Measurements from ENCODE around the gene PSD2.

PSD2 gene

GRCh38 chr5:139795074-139796001 is at the start of gene PSD2:
Gene PSD2, plus strand, starts transcription at chr5:139795808. Its CDS starts 13,633 bp downstream, at chr5:139809441.
- DNase-seq (ENCODE audit: low read depth), result no peak
- no peak for TF ChIP-seq POLR2A (IDR thresholded peaks at IDR 0.05; ENCODE audit: extremely low read depth, insufficient read length)
- H3K4me3 ChIP-seq (ENCODE audit: low read depth, low read length), result no peak within 1 kb of the TSS

- no peak for TF ChIP-seq CTCF (IDR thresholded peaks at IDR 0.05; ENCODE audit: low read depth, low read length)
- TF ChIP-seq MAX (IDR thresholded peaks at IDR 0.05; ENCODE audit: low read depth, low read length), result no peak
- TF ChIP-seq POLR2A (IDR thresholded peaks at IDR 0.05; ENCODE audit: extremely low read depth, insufficient read length), result no peak
- no peak for TF ChIP-seq MYC (IDR thresholded peaks at IDR 0.05; ENCODE audit: low read depth, low read length)
- peak; percentile 68 for DNase-seq (ENCODE audit: low read depth)
- no peak overlapping the region for H3K4me3 ChIP-seq (ENCODE audit: low read depth, low read length)
These were observed 48.7 kb upstream of the PSD2 start for GRCh38 chr5:139746691-139747582.

GRCh38 chr5:139747583-139748504 is 47.8 kb upstream of the PSD2 start:
- TF ChIP-seq MAX (IDR thresholded peaks at IDR 0.05; ENCODE audit: low read depth, low read length), result peak; percentile 31
- no peak for TF ChIP-seq CTCF (IDR thresholded peaks at IDR 0.05; ENCODE audit: low read depth, low read length)
- H3K4me3 ChIP-seq (ENCODE audit: low read depth, low read length), result no peak overlapping the region
- DNase-seq (ENCODE audit: low read depth), result peak; percentile 42

GRCh38 chr5:139748505-139748826 is 47.1 kb upstream of the PSD2 start:
- TF ChIP-seq POLR2A (IDR thresholded peaks at IDR 0.05; ENCODE audit: extremely low read depth, insufficient read length) (no peak), CTCF (IDR thresholded peaks at IDR 0.05; ENCODE audit: low read depth, low read length) (no peak), MYC (IDR thresholded peaks at IDR 0.05; ENCODE audit: low read depth, low read length) (no peak), MAX (IDR thresholded peaks at IDR 0.05; ENCODE audit: low read depth, low read length) (no peak)
- DNase-seq (ENCODE audit: low read depth), result no peak
- H3K4me3 ChIP-seq (ENCODE audit: low read depth, low read length), result no peak overlapping the region

GRCh38 chr5:139749242-139749641 is 46.4 kb upstream of the PSD2 start:
- DNase-seq (ENCODE audit: low read depth), result no peak
- TF ChIP-seq POLR2A (IDR thresholded peaks at IDR 0.05; ENCODE audit: extremely low read depth, insufficient read length) (no peak), MYC (IDR thresholded peaks at IDR 0.05; ENCODE audit: low read depth, low read length) (no peak), CTCF (IDR thresholded peaks at IDR 0.05; ENCODE audit: low read depth, low read length) (no peak), MAX (IDR thresholded peaks at IDR 0.05; ENCODE audit: low read depth, low read length) (no peak)
- H3K4me3 ChIP-seq (ENCODE audit: low read depth, low read length), result no peak overlapping the region

All from NB4 (cell line).